Activated CD8-positive, alpha-beta memory T cell treated with anti-CD3 and anti-CD28 coated beads for 24 hours (primary cell): ENCODE data around the gene ELL2.

Experiments used
- DNase-seq: peaks from one replicate; pipeline ENCODE4 v3.0.0-alpha.2; 2020

ELL2 gene

GRCh38 chr5:95904827-95905226 lies 56.8 kb downstream of the ELL2 start:
- no peak for DNase-seq

GRCh38 chr5:95903838-95904237 lies 57.8 kb downstream of the ELL2 start:
- DNase-seq, result no peak

DNA sequence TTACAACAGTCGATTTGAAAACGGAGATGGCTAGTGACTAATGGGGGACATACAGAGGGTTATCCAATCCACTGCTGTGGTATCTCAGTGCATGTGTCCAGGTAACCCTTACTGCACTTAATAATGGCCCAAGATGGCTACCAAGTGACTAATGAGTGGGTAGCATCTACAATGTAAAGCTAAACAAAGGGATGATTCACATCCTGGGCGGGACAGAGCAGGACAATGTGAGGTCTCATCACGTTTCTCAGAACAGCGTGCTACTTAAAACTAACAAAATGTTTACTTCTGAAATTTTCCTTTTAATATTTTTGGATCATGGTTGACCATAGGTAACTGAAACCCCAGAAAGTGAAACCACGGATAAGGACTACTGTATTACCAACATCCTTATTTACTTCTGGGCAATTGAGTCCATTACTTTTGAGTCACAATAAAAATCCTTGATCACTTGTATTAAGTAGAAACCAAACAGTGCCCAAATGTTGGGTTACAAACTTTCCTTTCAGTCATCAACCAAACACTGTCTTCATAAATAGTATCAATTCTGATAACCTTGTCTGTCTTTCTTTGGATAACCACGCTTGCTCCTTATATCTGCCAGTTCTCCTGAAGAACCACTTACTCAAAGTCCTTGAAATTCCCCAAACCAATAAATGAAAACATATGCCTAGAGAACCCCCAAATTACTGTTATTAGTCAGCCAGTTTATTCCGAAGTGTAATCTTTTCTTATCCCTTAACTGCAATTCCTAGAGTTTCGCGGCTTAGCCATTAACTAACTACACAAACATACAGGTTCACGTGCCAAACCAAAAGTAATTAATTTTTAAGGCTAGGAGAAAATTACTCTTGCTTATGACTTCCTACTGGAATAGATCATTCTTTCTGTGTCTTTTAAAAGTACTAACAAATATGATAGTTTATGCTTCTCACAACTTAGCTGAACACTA lies 59.7 kb downstream of the ELL2 start:
- DNase-seq, result no peak

DNA sequence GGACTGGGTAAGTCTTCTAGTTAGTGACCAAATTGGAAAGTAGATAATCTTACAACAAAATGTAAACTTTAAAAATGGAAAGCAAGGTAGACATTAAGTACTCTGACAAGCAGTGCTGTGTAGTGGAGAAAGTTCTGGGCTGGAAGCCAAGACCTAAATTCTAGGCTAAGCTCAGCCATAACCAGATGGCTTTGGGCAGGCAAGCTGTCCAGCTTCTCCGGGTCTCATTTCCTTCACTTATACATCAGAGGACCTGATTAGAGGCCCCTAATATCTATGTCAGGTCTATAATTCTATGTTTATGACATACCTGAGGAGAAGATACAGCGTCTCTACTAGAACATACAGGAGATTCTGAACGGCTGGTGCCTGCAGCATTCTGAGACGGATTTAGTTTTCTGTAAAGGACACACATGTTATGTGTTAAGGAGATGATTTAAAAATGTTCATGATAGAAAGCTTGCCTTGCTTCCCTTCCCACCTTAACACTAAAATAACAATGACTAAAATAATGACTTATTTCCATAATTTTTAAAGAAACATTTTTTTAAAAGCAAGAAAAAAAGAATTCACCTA lies 61.2 kb downstream of the ELL2 start:
- DNase-seq, result no peak

DNA sequence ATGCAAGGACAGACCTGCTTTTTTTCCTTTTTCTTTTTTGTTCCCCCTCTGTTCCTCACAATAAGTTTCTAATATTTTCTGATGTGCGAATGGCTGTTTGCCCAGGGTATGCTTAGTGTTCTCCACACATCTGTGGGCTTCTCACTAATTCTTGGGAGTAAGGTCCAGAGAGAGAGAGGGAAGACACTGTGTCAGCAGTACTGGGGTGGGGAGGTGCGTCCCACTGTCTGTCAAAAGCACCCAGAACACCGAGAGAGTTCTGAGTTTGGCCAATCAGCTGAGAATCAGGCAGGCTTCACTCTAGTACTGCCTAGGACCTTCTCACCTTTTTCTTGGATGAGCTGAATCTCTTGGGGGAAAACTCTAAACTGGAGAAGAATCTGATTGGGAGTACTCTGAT lies 61.8 kb downstream of the ELL2 start:
- DNase-seq, result no peak

DNA sequence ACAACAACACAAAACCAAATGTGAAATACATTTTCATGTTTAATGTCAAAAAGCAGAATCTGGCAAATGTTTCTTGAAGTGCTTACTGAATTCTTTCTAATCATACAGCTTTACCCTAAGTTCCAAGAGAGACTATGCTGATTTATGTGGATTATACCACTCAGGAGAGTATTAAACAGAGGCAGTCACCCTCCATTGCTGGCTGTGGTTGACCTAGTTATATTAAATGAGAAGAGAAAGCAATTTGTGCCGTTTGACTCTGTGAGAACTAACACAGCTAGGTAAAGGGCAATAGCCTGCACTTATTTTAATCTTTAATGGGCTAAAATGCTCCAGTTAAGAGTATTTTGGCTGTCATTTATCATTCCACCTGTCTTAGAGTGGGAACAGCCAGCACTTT lies 62.6 kb downstream of the ELL2 start:
- no peak for DNase-seq

- DNase-seq, result no peak
These were observed 65.9 kb downstream of the ELL2 start for GRCh38 chr5:95895771-95896170.

GRCh38 chr5:95895251-95895650 lies 66.4 kb downstream of the ELL2 start:
- no peak for DNase-seq

DNA sequence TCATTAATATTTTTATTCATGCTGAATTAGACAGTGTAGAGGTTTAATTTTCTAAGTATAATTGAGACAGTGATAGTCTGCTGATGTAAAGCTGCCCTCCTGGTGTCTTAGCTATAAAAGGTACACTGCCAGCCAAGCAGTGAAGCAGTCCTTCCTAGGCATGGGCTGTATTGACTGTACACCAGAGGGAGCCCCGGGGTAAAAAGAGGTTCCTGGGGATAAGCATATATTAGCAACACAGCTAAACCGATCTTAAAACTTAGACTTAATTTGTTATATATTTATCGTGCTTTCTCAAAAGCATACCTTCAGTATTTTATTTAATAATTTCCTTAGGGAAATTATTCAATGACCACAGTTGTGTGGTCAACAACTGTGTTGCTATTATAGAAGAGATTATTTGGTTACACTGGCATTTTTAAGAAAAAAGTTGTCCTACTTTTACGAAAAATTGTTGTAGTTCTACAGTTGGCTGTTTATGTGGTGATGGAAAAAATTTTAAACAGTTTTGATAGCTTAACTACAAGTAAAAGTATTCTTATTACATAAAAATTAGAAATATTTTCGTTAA lies 68.8 kb downstream of the ELL2 start:
- no peak for DNase-seq

DNA sequence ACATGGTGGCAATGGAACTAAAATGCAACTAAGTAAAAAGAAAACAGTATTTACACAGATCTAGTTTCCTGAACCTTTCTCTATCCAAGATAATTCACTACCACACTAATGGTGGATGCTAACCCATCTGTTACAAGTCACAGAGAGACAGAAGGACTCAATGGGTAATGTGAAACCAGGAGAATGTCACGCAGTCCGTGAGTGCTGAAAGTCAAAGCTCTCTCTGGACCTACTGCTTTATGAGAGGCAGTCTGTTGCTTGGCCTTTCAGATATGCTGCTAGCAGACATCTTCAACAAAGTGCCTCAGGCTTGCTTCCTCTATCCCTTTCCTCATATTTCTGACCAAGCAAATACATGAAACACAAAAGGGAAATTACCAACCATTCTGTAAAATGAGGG lies 70.2 kb downstream of the ELL2 start:
- no peak for DNase-seq

DNA sequence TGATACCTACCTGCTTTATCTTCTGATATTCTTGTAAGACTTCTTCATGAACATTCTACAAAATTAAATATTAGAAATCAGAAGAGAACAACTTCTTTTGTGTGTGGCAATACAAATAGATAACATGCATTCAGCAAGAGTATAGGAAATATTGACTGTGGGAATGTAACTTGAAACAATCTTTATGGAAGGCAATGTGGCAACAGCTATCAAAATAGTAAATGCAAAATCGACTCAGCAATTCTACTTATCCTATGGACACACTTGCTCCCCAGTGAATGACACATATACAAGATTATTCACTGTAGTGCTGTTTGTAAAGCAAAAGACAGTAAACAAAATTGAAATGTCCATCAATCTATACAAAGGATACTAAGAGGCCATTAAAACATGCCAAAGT lies 72.6 kb downstream of the ELL2 start:
- no peak for DNase-seq

GRCh38 chr5:95887977-95888376 lies 73.7 kb downstream of the ELL2 start:
- no peak for DNase-seq

- no peak for DNase-seq
These were observed 75.2 kb downstream of the ELL2 start for GRCh38 chr5:95886340-95887044.

DNA sequence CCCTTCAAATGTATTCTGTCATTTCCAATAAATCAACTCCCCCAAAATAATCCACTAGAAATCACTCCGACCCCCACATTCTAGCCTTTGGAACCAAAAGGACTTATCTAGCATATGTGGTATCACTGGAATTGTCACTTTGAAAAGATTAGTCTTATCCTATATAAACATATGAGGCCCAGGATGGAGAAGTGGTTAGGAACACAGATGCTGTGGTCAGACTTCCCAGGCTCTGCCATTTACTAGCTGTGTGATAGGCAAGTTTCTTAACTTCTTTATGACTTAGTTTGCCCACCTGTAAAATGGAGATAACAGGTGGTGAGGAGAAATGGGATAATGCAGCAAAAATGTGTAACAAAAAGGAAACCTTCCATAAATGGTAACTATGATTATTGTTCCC lies 77.1 kb downstream of the ELL2 start:
- no peak for DNase-seq

GRCh38 chr5:95884017-95884325 lies 77.7 kb downstream of the ELL2 start:
- no peak for DNase-seq

DNA sequence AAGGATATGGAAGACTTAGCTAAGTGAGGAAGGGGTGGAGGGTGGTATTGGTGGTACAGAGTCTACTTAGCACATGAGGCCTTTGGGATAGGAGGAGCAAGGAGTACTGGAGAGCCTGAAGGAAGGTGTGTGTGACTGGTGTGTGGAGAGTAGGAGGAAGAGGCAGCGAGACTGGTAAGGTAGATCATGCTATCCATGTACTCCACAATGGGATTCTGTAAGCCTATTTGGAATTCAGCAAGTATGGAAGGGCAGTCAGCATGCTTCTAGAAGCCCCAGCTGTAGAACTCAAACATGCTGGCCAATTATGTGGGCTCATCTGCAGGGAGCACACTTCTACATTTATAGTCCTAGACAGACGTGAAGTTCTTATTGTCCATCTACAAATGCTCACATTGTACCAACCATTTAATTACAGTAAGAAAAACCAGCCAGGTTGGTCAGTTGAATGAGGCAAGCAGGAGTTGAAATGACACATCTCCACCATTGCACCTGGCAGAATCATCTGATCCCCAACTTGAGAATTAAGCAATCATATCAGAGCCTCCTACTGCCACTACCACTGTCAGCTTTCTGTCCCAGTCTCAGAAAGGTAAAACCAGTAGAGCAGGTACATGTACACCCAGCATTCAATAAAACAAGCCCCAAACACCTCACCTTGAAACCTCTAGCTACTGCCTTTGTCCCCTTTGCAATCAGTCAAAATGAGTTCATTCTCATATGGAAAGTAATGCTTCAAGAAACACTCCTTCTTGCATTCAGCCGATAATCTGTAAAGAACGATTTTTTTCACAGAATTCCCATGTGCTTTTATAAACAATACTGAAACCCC lies 78.2 kb downstream of the ELL2 start:
- no peak for DNase-seq

GRCh38 chr5:95881833-95882232 lies 79.8 kb downstream of the ELL2 start:
- no peak for DNase-seq

DNA sequence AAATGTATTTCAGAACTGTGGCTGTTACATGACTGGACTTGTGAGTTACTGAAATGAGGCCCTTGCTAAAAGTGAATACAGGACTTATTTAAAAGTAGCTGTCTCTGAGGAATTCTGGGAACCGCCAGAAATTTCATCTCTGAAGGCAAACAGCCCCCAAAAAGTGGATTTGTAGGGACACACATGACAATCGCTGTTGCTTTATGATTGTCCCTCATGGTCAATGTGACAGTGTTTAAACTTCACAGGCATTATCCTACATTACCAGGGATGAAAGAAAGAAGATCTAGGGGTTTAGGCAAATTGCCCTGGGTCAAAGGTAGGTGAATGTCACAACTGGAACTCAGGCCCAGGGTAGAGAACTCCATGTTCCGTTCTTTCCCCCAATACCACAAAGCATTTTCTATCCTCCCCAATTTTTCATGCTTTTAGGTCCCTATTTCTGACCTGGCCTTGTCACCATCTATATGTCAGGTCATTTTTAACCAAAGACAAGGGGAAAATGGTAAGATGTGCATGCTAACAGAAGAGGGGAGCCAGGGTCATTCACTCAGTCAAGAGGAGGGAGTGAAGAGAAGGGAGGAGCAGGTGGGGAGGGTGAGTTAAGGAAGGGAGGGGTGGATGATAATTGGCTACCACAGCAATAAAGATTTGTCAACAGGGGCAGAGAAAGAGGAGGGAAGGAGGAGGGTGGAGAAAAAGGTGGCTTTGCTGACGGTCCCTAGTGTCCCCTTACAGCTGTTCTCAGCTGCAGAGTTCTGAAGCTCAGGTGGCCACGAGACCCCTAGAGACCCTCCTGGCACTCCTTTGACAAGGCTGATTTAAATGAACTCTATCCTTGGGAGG lies 81.3 kb downstream of the ELL2 start:
- no peak for DNase-seq

GRCh38 chr5:95879661-95880060 lies 82.0 kb downstream of the ELL2 start:
- DNase-seq, result no peak

- no peak for DNase-seq
These were observed 83.0 kb downstream of the ELL2 start for GRCh38 chr5:95878417-95879323.

GRCh38 chr5:95876782-95877181 lies 84.9 kb downstream of the ELL2 start:
- no peak for DNase-seq
